ENCODE measurements around the gene BEST2. TPM values are rescaled to one million over a fixed set of nuclear protein-coding genes. Genes with fewer than 3 reads are reported as not detected.

Gene BEST2
- total RNA-seq, 2 donors from 2014 or later = 12.1 to 22.6 TPM

- no peak for DNase-seq
- intact Hi-C loops (cut with DNase I) = no loop called here
- Histone ChIP-seq H3K36me3 (no peaks in the 10 kb centered on the region), H3K27me3 (no peaks in the 10 kb centered on the region), H3K9me3 (no peaks in the 10 kb centered on the region), H3K4me3 (no peak overlapping the region), H3K4me1 (peaks cover 14% of the 10 kb centered on the region), H3K9ac (ENCODE audit: low read depth in 2 of 2, low read length in 2 of 2) (peak overlapping the region; percentile 84 to 93), H3K27ac (peak overlapping the region; percentile 91)
- no peak for TF ChIP-seq CTCF (IDR thresholded peaks at IDR 0.05)
These were observed 27.2 kb downstream of the BEST2 start for GRCh38 chr19:12778905-12779161.

GRCh38 chr19:12779162-12779993 is 27.8 kb downstream of the BEST2 start:
- Histone ChIP-seq H3K9ac (ENCODE audit: low read depth in 2 of 2, low read length in 2 of 2) (peak overlapping the region; percentile 84 to 93), H3K27ac (peak overlapping the region; percentile 91), H3K36me3 (no peaks in the 10 kb centered on the region), H3K9me3 (no peaks in the 10 kb centered on the region), H3K4me3 (no peak overlapping the region), H3K4me1 (peaks cover 16% of the 10 kb centered on the region), H3K27me3 (no peaks in the 10 kb centered on the region)
- peak; percentile 51 for DNase-seq
- intact Hi-C loops (cut with DNase I) = no loop called here
- TF ChIP-seq CTCF (IDR thresholded peaks at IDR 0.05) = no peak

- Histone ChIP-seq H3K36me3 (no peaks in the 10 kb centered on the region), H3K9ac (ENCODE audit: low read depth in 2 of 2, low read length in 2 of 2) (peak overlapping the region; percentile 41 to 65), H3K27me3 (no peaks in the 10 kb centered on the region), H3K4me3 (peak overlapping the region; percentile 42), H3K9me3 (no peaks in the 10 kb centered on the region), H3K27ac (peak overlapping the region; percentile 100), H3K4me1 (peaks cover 31% of the 10 kb centered on the region)
- no peak for TF ChIP-seq CTCF (IDR thresholded peaks at IDR 0.05)
- DNase-seq = no peak
- intact Hi-C loops (cut with DNase I) = no loop called here
These were observed 30.5 kb downstream of the BEST2 start for GRCh38 chr19:12782174-12782423.

GRCh38 chr19:12782424-12783290 is 31.1 kb downstream of the BEST2 start:
- Histone ChIP-seq H3K9ac (ENCODE audit: low read depth in 2 of 2, low read length in 2 of 2) (peak overlapping the region; percentile 41 to 65), H3K9me3 (no peaks in the 10 kb centered on the region), H3K36me3 (no peaks in the 10 kb centered on the region), H3K27me3 (no peaks in the 10 kb centered on the region), H3K27ac (peak overlapping the region; percentile 100), H3K4me3 (peak overlapping the region; percentile 42), H3K4me1 (peaks cover 32% of the 10 kb centered on the region)
- no peak for TF ChIP-seq CTCF (IDR thresholded peaks at IDR 0.05)
- peak; percentile 84 for DNase-seq
- intact Hi-C loops (cut with DNase I) = no loop called here

GRCh38 chr19:12783291-12783848 is 31.8 kb downstream of the BEST2 start:
- H3K36me3 ChIP-seq = no peaks in the 10 kb centered on the region
- peaks cover 32% of the 10 kb centered on the region for H3K4me1 ChIP-seq
- TF ChIP-seq CTCF (IDR thresholded peaks at IDR 0.05) = no peak
- peak overlapping the region; percentile 41 to 65 for H3K9ac ChIP-seq (ENCODE audit: low read depth in 2 of 2, low read length in 2 of 2)
- intact Hi-C loops (cut with DNase I) = no loop called here
- H3K27me3 ChIP-seq = no peaks in the 10 kb centered on the region
- peak overlapping the region; percentile 100 for H3K27ac ChIP-seq
- peak overlapping the region; percentile 42 for H3K4me3 ChIP-seq
- no peak for DNase-seq
- H3K9me3 ChIP-seq = no peaks in the 10 kb centered on the region

Data from colonic mucosa (tissue), 4 donors.